GM12878 (cell line): ENCODE results near the gene SLC39A2. TPM values are rescaled to one million over a fixed set of nuclear protein-coding genes. Genes with fewer than 3 reads are reported as not detected.
A peak's percentile ranks its signal among the peaks of the same experiment; 100 is the strongest.

Experiments used
- ATAC-seq: fragments of 200-7000 bp; cut with Tn5 transposase; 3 replicates; pipeline ENCODE4 v1.9.1; 2020; ENCODE audit warnings: mild to moderate bottlenecking, moderate library complexity
- BruUV-seq: library from RNA; stranded (reverse); fragments of 400-500 nt; replicated peaks from 2 replicates; lab custom pipeline; 2021; lab: Mats Ljungman, UMichigan
- CTCF ChIA-PET: fragments of 300-600 bp; sonication (Branson Sonifier 250); formaldehyde crosslinking; extraction: SDS; loops from one replicate; lab custom pipeline; 2021; ENCODE audit warnings: inconsistent platforms; lab: Yijun Ruan, JAX
- POLR2A ChIA-PET: fragments of 350-600 bp; formaldehyde crosslinking; extraction: SDS; loops from one replicate; lab custom pipeline; 2021; ENCODE audit warnings: inconsistent platforms; lab: Charles Lee
- RAD21 ChIA-PET: fragments of 300-600 bp; sonication (Branson Sonifier 250); formaldehyde crosslinking; loops from one replicate; lab custom pipeline; 2023; ENCODE audit warnings: antibody characterized with exemption; ENCODE audit not compliant: unreplicated experiment; lab: Charles Lee
- SMC1A ChIA-PET: fragments of 300-600 bp; sonication (Branson Sonifier 250); formaldehyde crosslinking; loops from one replicate; lab custom pipeline; 2023; ENCODE audit not compliant: unreplicated experiment, uncharacterized antibody; lab: Charles Lee
- DNase-seq: peaks from one replicate; pipeline ENCODE4 v3.0.0-alpha.2; 2011; ENCODE audit warnings: low read depth, low spot score
- FAIRE-seq: peaks from 3 replicates; lab custom pipeline; 2011; peaks lifted over from hg19 to GRCh38; lab: Jason Lieb, UNC
- H2AFZ ChIP-seq: 2 replicates; pipeline ENCODE4 v1.6.0; 2011; ENCODE audit warnings: low read depth, low read length, control low read depth; ENCODE audit not compliant: control insufficient read depth
- H3K27ac ChIP-seq: 2 replicates; pipeline ENCODE4 v1.5.1; 2011; ENCODE audit warnings: control low read depth; ENCODE audit not compliant: control insufficient read depth, insufficient read depth
- H3K27me3 ChIP-seq, 2 experiments: replicated peaks in 1 of 2; 2 replicates each; pipeline versions ENCODE4 v1.6.0 to v1.6.1; 2011; ENCODE audit warnings: low read length in 1 of 2; ENCODE audit not compliant: control insufficient read depth in 2 of 2, insufficient read depth in 2 of 2
- H3K36me3 ChIP-seq, 2 experiments: 2 replicates each; pipeline ENCODE4 v1.5.1; 2011; ENCODE audit warnings: low read length in 1 of 2; ENCODE audit not compliant: control insufficient read depth in 2 of 2, insufficient read depth in 2 of 2
- H3K4me1 ChIP-seq: 2 replicates; pipeline ENCODE4 v1.6.1; 2011; ENCODE audit warnings: mild to moderate bottlenecking, low read length, moderate library complexity, mixed read lengths; ENCODE audit not compliant: control insufficient read depth, insufficient read depth
- H3K4me2 ChIP-seq: 2 replicates; pipeline ENCODE4 v1.6.0; 2011; ENCODE audit warnings: control low read depth; ENCODE audit not compliant: control insufficient read depth, insufficient read depth
- H3K4me3 ChIP-seq: fragments of 200-600 bp; sonication (generic); 2 replicates; pipeline ENCODE4 v1.5.1; 2016
- H3K79me2 ChIP-seq: 2 replicates; pipeline ENCODE4 v1.6.0; 2011; ENCODE audit warnings: low read length; ENCODE audit not compliant: control insufficient read depth, insufficient read depth
- H3K9ac ChIP-seq: 2 replicates; pipeline ENCODE4 v1.8.0; 2011; ENCODE audit warnings: low read length, control low read depth, mixed read lengths; ENCODE audit not compliant: control insufficient read depth, insufficient read depth
- H3K9me3 ChIP-seq: replicated peaks from 3 replicates; pipeline ENCODE4 v1.5.1; 2011; ENCODE audit warnings: mild to moderate bottlenecking, low read length; ENCODE audit not compliant: control insufficient read depth, insufficient read depth
- H4K20me1 ChIP-seq: 2 replicates; pipeline ENCODE4 v1.6.0; 2011; ENCODE audit not compliant: control insufficient read depth, insufficient read depth
- CHD4 ChIP-seq: fragments of 200-600 bp; sonication (generic); IDR thresholded peaks from 2 replicates; pipeline ENCODE4 v1.6.1; 2016; ENCODE audit warnings: mild to moderate bottlenecking
- EGR1 ChIP-seq, 2 experiments: IDR thresholded peaks; 1 replicate in 1 of 2; 2 replicates in 1 of 2; pipeline ENCODE4 v1.6.1; 2011 to 2012; ENCODE audit warnings: low read depth in 2 of 2, low read length in 2 of 2, borderline replicate concordance in 1 of 2, mild to moderate bottlenecking in 1 of 2, moderate library complexity in 1 of 2
- NFXL1 ChIP-seq: fragments of 450-650 bp; IDR thresholded peaks from 2 replicates; pipeline ENCODE4 v1.6.1; 2017; ENCODE audit warnings: antibody characterized with exemption, mild to moderate bottlenecking, borderline replicate concordance
- POU2F2 ChIP-seq: IDR thresholded peaks from 3 replicates; pipeline ENCODE4 v1.6.1; 2011; ENCODE audit warnings: low read depth, mild to moderate bottlenecking, low read length, borderline replicate concordance
- SMAD5 ChIP-seq: IDR thresholded peaks from 2 replicates; pipeline ENCODE4 v1.6.1; 2016; ENCODE audit warnings: antibody characterized with exemption, low read depth
- ZBTB11 ChIP-seq: fragments of 450-650 bp; formaldehyde crosslinking; IDR thresholded peaks from 2 replicates; pipeline ENCODE4 v1.5.0; 2022; ENCODE audit warnings: mild to moderate bottlenecking, missing genetic modification characterization
- WGBS: methylation state at CpG from one replicate; pipeline ENCODE4 v1.1.6; 2016; ENCODE audit warnings: low lambda C conversion rate; ENCODE audit not compliant: insufficient replicate concordance, insufficient coverage; ENCODE audit errors: missing lambda C conversion rate; 5-methylcytosine and 5-hydroxymethylcytosine counted together
- in situ Hi-C: fragments of 300-500 bp; cut with MboI; formaldehyde crosslinking; loops from 9 replicates; pipeline ENCODE4 v1.14.3; 2018; ENCODE audit warnings: mixed read lengths
- intact Hi-C: fragments of 100-400 bp; cut with micrococcal nuclease; formaldehyde crosslinking; loops from one replicate; pipeline ENCODE4 v1.14.2; 2022; ENCODE audit not compliant: unreplicated experiment
- polyA plus RNA-seq, 11 experiments: library from polyadenylated mRNA; depleted of rRNA in 4 of 11; unstranded in 6 of 11; stranded (reverse) in 5 of 11; fragments of >200 nt; fragmentation: Nextera tagmentation in 4 of 11; fragmentation: Illumina TruSeq in 1 of 11; extraction: Ambion mirVana in 4 of 11; extraction: Trizol in 1 of 11; gene quantifications; 1 replicate in 1 of 11; 2 replicates in 10 of 11; pipeline versions ENCODE4 v1.2.1 to v1.2.3, GENCODE V29; 2011 to 2016; ENCODE audit warnings: inconsistent platforms in 2 of 11, missing spikeins in 2 of 11, low read depth in 1 of 11
- total RNA-seq, 4 experiments: library from RNA; depleted of rRNA in 3 of 4; stranded (reverse); fragments of >200 nt in 3 of 4; fragmentation: Illumina TruSeq in 1 of 4; extraction: Trizol in 1 of 4; gene quantifications; 2 replicates each; pipeline versions ENCODE4 v1.2.1 to v1.2.3, GENCODE V29; 2013 to 2021

The SLC39A2 gene
- total and polyA plus RNA-seq, 10 of the 15 experiments (the other 5 are each of a cell fraction or from before 2014, with no cell fraction given): 0.06 to 0.14 (median 0.11) TPM; not detected in 6

- TF ChIP-seq SMAD5 (no peak), NFXL1 (no peak), CHD4 (no peak), ZBTB11 (CRISPR knock-in tag) (no peak), EGR1 (IDR thresholded peaks at IDR 0.05; ENCODE audit: borderline replicate concordance in 1 of 2, low read depth in 2 of 2, low read length in 2 of 2) (peak in 1 of 2 experiments; percentile 37; a peak in 1 of 3 replicates), POU2F2 (peak; percentile 8; the same call in 1 of the 3 replicates)
- Histone ChIP-seq H3K4me2 (peak overlapping the region; percentile 80), H3K9me3 (no peaks in the 10 kb centered on the region), H3K79me2 (peaks cover 16% of the 10 kb centered on the region), H3K9ac (peak overlapping the region; percentile 25), H3K36me3 (peaks cover under 1 to 5% of the 10 kb centered on the region in 2 experiments; a peak in 1 of 4 replicates), H4K20me1 (no peaks in the 10 kb centered on the region), H3K4me3 (no peak overlapping the region), H3K4me1 (peaks cover 5% of the 10 kb centered on the region), H3K27me3 (no peaks in the 10 kb centered on the region), H3K27ac (peak overlapping the region; percentile 43; the same call in 1 of the 2 replicates), H2AFZ (peak overlapping the region; percentile 84)
- in situ Hi-C loops: no loop called here
- FAIRE-seq (no peak), ATAC-seq (no peak), DNase-seq (no peak)
- ChIA-PET POLR2A (no interaction called here), CTCF (interaction anchor here (1.1 kb wide), 1 partner anchor 17 kb away, joined by 5 read pairs; no protein-coding TSS in a partner anchor), RAD21 (no interaction called here), SMC1A (no interaction called here)
- BruUV-seq: no TSS peak
- under 1% methylated on average over 11 of the region's 11 CpGs for WGBS
- intact Hi-C loops: no loop called here
Observed at GRCh38 chr14:20989471-20989786, 9.7 kb upstream of the SLC39A2 start.
